ENCODE data around the gene TCF7L1. TPM values are rescaled to one million over a fixed set of nuclear protein-coding genes. Genes with fewer than 3 reads are reported as not detected.

Gene TCF7L1
- total and polyA plus RNA-seq, 9 of the 15 experiments (the other 6 are each of a cell fraction or from before 2014, with no cell fraction given), result 0.03 to 0.11 (median 0.07) TPM; not detected in 5

GRCh38 chr2:85283641-85284040, 150.4 kb downstream of the TCF7L1 start:
- TF ChIP-seq KDM1A (IDR thresholded peaks at IDR 0.05), result no peak
- TF ChIP-seq KAT7 (CRISPR knock-in tag; IDR thresholded peaks at IDR 0.05; ENCODE audit: borderline replicate concordance), result no peak
- no peak for TF ChIP-seq NFYB (IDR thresholded peaks at IDR 0.05; ENCODE audit: extremely low read depth, insufficient read length)
- no peak for TF ChIP-seq SNRNP70 (optimal IDR thresholded peaks at IDR 0.05; ENCODE audit: low read depth, low read length)
- TF ChIP-seq HINFP (tag; conservative IDR thresholded peaks at IDR 0.05; ENCODE audit: low read depth), result no peak
- no peak for TF ChIP-seq SIN3B (IDR thresholded peaks at IDR 0.05; ENCODE audit: low read depth)
- TF ChIP-seq FOXK1 (CRISPR knock-in tag; IDR thresholded peaks at IDR 0.05; ENCODE audit: borderline replicate concordance), result no peak
- TF ChIP-seq, protein P1, sequence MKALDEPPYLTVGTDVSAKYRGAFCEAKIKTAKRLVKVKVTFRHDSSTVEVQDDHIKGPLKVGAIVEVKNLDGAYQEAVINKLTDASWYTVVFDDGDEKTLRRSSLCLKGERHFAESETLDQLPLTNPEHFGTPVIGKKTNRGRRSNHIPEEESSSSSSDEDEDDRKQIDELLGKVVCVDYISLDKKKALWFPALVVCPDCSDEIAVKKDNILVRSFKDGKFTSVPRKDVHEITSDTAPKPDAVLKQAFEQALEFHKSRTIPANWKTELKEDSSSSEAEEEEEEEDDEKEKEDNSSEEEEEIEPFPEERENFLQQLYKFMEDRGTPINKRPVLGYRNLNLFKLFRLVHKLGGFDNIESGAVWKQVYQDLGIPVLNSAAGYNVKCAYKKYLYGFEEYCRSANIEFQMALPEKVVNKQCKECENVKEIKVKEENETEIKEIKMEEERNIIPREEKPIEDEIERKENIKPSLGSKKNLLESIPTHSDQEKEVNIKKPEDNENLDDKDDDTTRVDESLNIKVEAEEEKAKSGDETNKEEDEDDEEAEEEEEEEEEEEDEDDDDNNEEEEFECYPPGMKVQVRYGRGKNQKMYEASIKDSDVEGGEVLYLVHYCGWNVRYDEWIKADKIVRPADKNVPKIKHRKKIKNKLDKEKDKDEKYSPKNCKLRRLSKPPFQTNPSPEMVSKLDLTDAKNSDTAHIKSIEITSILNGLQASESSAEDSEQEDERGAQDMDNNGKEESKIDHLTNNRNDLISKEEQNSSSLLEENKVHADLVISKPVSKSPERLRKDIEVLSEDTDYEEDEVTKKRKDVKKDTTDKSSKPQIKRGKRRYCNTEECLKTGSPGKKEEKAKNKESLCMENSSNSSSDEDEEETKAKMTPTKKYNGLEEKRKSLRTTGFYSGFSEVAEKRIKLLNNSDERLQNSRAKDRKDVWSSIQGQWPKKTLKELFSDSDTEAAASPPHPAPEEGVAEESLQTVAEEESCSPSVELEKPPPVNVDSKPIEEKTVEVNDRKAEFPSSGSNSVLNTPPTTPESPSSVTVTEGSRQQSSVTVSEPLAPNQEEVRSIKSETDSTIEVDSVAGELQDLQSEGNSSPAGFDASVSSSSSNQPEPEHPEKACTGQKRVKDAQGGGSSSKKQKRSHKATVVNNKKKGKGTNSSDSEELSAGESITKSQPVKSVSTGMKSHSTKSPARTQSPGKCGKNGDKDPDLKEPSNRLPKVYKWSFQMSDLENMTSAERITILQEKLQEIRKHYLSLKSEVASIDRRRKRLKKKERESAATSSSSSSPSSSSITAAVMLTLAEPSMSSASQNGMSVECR (CRISPR knock-in tag; IDR thresholded peaks at IDR 0.05), result no peak
- TF ChIP-seq LEF1 (IDR thresholded peaks at IDR 0.05), result no peak
- TF ChIP-seq, protein P2, sequence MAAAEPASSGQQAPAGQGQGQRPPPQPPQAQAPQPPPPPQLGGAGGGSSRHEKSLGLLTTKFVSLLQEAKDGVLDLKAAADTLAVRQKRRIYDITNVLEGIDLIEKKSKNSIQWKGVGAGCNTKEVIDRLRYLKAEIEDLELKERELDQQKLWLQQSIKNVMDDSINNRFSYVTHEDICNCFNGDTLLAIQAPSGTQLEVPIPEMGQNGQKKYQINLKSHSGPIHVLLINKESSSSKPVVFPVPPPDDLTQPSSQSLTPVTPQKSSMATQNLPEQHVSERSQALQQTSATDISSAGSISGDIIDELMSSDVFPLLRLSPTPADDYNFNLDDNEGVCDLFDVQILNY (CRISPR knock-in tag; IDR thresholded peaks at IDR 0.05), result no peak
- no peak for TF ChIP-seq BMI1 (IDR thresholded peaks at IDR 0.05; ENCODE audit: low read length)
- TF ChIP-seq ARHGAP35 (IDR thresholded peaks at IDR 0.05; ENCODE audit: partially characterized antibody), result no peak
- TF ChIP-seq, protein P3, sequence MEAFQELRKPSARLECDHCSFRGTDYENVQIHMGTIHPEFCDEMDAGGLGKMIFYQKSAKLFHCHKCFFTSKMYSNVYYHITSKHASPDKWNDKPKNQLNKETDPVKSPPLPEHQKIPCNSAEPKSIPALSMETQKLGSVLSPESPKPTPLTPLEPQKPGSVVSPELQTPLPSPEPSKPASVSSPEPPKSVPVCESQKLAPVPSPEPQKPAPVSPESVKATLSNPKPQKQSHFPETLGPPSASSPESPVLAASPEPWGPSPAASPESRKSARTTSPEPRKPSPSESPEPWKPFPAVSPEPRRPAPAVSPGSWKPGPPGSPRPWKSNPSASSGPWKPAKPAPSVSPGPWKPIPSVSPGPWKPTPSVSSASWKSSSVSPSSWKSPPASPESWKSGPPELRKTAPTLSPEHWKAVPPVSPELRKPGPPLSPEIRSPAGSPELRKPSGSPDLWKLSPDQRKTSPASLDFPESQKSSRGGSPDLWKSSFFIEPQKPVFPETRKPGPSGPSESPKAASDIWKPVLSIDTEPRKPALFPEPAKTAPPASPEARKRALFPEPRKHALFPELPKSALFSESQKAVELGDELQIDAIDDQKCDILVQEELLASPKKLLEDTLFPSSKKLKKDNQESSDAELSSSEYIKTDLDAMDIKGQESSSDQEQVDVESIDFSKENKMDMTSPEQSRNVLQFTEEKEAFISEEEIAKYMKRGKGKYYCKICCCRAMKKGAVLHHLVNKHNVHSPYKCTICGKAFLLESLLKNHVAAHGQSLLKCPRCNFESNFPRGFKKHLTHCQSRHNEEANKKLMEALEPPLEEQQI (IDR thresholded peaks at IDR 0.05), result no peak
- no peak for TF ChIP-seq ZNF695 (CRISPR knock-in tag; IDR thresholded peaks at IDR 0.05)
- no peak for TF ChIP-seq CXXC5 (CRISPR knock-in tag; IDR thresholded peaks at IDR 0.05)
- Histone ChIP-seq H3K9me1 (ENCODE audit: control insufficient read depth, insufficient read depth, low read length) (no peaks in the 10 kb centered on the region), H3K27ac (ENCODE audit: extremely low read depth, low read depth, low read length) (no peak overlapping the region), H3K4me3 (no peak overlapping the region), H2AFZ (ENCODE audit: low read depth, low read length) (no peak overlapping the region), H3K4me2 (ENCODE audit: insufficient read depth, low read length) (no peak overlapping the region), H3K36me3 (ENCODE audit: control insufficient read depth, insufficient read depth, low read length) (no peaks in the 10 kb centered on the region), H3K9ac (ENCODE audit: insufficient read depth in 1 of 2, low read depth in 2 of 2, low read length in 2 of 2) (no peak overlapping the region), H3K9me3 (replicated peaks; ENCODE audit: control insufficient read depth, insufficient read depth, low read depth, low read length) (no peaks in the 10 kb centered on the region), H3K27me3 (ENCODE audit: control insufficient read depth in 2 of 2, insufficient read depth in 2 of 2, low read length in 2 of 2) (peaks cover 51 to 85% of the 10 kb centered on the region in 2 experiments), H3K4me1 (replicated peaks in 1 of 2; ENCODE audit: control insufficient read depth in 2 of 2, insufficient read depth in 2 of 2, low read length in 2 of 2) (no peaks in the 10 kb centered on the region; a peak in 1 of 5 replicates), H4K20me1 (replicated peaks; ENCODE audit: control insufficient read depth, insufficient read depth, low read length) (peaks cover 5% of the 10 kb centered on the region; the same call in 1 of the 2 replicates), H3K79me2 (ENCODE audit: control insufficient read depth, insufficient read depth, low read length) (no peaks in the 10 kb centered on the region)
- CTCF ChIA-PET (ENCODE audit: low intra/inter-chr PET ratio), result no interaction called here
- WGBS (ENCODE audit: insufficient coverage, low coverage, missing lambda C conversion rate), result 6% methylated on average over 8 of the region's 8 CpGs
- no TSS peak for BruUV-seq (replicated peaks)
- in situ Hi-C loops (cut with MboI), result no loop called here
- DNase-seq (ENCODE audit: extremely low read depth in 1 of 4, low spot score in 3 of 4) (no peak), FAIRE-seq (no peak), ATAC-seq (no peak)
- POLR2A ChIA-PET, result interaction anchor here (0.6 kb wide), 1 partner anchor 201 kb away, joined by 3 read pairs; no protein-coding TSS in a partner anchor
- intact Hi-C loops (cut with micrococcal nuclease), result no loop called here

Data from K562 (cell line).